HG02852 (cell line): ENCODE measurements around the gene INTS3.
"Not testable (repeated sequence)": the region's sequence is repeated elsewhere in the genome, so short reads cannot be mapped to it uniquely, and the experiment has no call there.

Source experiments
- ATAC-seq: cut with Tn5 transposase; IDR thresholded peaks from one replicate; pipeline ENCODE4 v1.9.1; 2021; ENCODE audit warnings: mild to moderate bottlenecking, moderate library complexity; ENCODE audit not compliant: unreplicated experiment

INTS3 gene

DNA sequence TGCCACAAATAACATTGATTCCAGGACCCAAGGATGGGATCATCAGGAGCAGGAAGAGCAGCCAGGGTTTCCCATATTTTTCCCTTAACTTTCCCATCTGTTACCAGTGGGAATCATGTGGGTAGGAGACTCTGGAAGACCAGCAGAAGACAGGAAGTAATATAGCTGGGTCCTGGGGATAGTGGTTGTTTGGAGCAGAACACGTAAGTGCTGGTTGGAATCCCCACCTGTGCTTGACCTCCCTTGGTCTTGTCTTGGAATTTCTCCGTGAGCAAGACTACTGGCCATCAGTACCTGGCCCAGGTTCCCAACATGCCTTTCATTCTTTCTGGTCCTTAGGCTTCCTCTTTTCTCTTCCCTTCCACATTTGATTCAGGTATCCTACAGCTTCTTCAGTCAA lies 26.4 kb downstream of the INTS3 start:
- ATAC-seq, result no peak

DNA sequence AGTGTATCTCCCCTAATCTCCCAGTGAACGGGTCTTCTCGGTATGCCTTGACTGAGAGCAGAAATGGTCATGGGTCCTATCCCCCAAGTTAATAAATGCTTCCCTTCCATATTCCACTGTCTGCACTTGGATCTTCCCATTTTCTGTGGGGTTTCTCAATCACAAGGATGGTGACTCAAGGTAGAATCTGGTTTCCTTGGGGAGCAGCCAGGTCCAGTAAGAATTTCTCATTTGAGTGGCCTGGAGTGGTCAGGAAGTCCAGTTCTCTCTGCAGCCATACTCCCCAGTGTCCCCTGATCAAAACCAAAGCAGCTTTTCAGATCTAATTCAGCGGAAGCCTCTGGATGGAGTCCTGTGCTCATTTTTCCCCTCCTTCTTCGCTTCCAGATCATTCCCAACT lies 32.6 kb downstream of the INTS3 start:
- no peak for ATAC-seq

DNA sequence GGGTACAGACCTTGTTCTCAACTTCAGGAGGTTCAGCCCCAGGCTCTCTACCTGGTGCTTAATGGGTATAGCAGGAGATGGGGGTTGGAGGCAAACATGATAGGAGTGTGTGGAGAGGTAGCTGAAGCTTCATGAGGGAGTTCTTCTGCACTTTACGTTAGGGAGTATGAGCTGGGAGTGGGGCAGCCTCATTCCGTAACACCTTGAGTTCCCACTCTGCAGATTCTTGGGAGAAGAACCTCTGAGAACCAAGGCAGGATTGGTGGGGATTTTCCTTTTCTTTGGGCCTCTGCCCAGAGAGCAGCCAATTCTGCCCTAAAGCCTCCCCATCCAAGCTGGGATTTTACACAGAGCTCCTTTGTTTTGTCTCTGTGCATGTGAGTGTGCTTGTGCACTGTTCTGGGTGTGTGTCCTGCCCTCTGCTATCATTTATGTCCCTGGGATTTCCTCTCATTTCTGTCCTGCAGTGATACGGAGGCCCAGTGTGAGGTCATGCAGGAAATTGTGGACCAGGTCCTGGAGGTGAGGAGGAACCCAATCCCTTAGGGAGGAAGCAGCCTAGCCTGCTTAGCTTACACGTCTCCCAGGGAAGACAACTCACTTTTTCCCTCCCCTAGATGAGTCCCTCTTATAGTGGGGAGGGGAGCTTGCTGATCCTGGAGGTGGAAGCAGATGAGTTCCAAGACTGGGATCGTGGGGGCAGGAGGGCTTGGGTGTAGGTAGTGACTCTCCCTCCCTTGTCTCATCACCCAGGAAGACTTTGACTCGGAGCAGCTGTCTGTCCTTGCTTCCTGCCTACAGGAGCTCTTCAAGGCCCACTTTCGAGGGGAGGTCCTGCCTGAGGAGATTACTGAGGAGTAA lies 35.7 kb downstream of the INTS3 start:
- ATAC-seq, result no peak

DNA sequence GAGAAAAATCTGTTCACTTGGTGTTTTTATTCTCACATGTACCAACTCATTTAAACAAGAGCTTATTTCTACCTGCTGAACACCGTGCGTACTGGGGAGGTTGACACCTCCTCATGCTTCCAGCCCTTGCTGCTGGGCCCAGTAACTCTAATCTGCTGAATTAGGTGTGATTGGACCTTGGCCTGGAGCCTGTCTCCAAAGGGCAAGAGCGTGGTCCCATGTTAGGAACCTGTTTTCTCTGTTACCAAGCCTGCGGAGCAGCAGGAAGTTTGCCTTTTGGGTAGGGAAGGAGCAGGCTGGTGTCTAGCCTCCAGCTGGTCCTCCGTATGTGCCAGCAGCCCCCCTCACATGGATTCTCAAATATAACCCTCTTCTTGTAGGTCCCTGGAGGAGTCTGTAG lies 36.5 kb downstream of the INTS3 start:
- ATAC-seq, result no peak

DNA sequence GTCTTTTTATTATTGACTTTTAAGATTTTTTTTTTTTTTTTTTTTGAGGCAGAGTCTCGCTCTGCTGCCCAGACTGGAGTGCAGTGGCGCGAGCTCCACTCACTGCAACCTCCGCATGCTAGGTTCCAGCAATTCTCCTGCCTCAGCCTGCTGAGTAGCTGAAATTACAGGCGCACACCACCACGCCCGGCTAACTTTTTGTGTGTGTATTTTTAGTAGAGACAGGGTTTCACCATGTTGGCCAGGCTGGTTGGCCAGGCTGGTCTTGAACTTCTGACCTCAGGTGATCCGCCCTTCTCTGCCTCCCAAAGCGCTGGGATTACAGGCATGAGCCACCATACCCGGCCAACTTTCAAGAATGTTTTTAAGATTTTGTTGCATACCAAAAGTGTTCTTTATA lies 38.8 kb downstream of the INTS3 start:
- ATAC-seq, result not testable (repeated sequence)

DNA sequence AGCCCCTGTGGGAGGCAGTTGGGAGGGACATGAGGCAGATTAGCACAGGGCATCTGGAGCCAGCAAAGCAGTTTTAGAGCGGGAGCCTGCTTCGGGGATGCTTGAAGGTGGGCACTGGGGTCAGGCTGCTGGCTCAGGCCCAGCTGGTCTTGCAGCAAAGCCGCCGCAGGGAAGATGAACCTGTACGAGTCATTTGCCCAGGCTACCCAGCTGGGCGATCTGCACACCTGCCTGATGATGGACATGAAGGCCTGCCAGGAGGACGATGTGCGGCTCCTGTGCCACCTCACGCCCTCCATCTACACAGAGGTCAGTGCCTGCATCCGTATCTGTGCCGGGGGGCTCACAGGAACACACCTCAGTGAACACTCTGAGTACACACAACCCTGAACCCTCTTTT lies 39.7 kb downstream of the INTS3 start:
- ATAC-seq, result no peak

DNA sequence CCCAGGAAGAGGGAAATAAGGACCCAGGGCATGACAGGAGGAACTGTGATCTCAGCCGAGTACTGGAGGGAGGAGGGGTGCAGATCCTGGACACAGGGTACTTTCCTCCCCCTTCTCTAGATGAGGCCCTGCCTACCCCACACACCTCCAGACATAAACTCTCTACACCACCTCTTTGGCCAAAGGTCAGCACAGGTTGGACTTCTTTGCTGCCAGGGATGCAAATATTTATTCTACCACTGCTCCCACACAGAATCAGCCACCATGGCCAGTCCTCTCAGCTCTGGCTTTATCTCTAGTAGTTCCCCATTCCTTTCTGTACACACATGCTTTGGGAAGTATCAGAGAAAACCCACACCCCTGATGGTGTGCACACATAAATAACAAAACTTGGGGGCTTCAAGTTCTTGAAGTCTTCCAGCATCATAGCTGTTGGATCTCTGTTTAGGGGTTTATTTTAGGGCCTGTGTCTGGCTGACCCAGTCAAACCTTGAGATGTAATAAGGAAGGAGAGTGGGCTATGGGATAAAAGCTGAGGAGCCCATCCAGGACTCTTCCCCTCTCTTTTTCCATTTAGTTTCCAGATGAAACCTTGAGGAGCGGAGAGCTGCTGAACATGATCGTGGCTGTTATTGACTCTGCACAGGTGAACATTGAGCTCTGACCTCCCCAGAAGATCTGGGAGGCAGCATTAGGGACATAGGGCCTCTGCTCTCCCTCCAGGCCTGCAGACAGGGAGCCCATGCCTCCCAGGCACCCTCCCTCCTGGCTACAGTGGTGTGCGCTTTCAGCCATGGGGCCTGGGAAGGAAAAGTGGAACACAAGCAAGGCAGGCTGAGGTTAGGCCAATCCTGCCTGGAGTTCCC lies 40.7 kb downstream of the INTS3 start:
- no peak for ATAC-seq

DNA sequence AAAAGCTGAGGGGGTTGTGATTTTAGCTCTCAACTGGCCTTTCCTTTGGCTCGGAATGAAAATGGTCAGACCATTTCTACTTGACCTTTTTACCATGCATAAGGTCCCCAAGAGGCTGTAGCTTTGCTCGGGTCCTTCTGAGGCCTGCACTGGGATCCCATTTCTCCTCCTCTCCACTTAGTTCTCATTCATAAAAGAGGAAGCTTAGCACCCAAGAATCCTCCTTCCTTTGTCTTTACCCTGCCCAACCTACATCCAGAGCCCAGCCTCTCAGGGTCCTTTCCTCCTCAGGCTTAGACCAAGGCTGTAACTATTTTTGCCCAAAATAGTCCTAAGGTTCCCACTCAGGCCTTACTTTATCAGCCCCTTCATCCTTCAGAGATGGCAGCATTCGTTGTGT lies 41.4 kb downstream of the INTS3 start:
- no peak for ATAC-seq

DNA sequence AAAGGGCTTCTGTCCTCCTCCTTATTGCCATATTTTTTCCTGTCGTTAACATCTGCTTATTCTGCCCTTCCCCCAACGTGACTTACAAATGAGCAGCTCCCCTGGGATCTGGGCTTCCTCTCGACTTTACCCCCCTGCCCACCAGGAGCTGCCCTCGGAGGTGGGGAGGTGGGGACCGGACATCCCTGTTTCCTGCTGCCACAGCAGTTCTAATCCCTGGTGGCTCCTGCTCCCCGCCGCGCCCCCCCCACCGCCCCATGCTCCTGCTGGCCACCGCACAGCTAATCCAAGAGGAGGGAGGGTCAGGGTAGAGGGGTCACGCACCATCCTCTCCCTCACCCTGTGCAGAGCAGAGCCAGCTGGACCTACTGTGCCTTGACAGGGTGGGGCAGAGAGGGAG lies 42.9 kb downstream of the INTS3 start:
- no peak for ATAC-seq

DNA sequence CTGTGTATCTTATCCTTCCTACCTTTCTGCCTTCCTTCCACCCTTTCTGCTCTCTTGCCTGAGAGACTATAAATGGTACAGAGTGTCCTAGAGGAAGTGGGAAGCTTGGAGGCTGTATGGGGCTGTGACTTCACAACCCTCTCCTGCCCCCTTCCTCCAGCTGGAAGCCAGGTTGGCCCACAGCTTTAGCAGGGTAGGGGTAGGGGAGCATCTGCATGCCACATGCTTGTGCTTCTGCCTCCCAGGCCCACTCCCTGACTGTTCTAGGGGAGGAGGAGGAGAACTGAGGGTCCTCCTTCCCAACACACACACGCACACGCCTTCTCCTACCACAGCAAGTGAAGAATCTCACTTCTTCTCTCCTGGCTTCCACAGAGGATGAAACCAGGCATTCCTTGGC lies 43.4 kb downstream of the INTS3 start:
- no peak for ATAC-seq

DNA sequence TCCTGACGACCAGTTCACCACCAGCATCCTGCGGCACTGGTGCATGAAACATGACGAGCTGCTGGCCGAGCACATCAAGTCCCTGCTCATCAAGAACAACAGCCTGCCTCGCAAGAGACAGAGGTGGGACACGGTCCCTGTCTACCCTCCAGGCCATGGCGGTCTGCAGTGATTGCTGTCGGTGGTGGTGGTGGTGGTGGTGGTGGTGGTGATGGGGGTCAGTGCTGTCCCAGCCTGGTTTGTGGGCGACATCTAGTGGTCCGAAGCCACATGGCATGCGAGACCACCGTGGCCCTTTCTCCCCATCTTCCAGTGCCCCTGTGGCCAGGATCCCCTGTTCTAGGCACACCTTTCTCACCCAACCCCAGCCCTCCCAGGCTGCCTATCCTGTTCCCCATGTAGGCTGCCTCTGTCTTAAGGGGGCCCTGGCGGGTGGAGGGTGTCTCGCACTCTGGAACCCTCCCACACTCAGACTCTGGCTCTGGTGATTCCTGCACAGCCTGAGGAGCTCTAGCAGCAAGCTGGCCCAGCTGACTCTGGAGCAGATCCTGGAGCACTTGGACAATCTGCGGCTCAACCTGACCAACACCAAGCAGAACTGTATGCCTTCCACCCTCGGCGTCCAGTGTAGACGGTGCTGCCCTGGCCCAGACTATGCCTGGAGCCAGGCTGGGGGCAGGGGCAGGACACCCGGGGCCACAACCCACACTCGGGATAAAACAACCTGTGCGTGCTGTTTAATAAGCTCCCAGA lies 44.2 kb downstream of the INTS3 start:
- no peak for ATAC-seq

DNA sequence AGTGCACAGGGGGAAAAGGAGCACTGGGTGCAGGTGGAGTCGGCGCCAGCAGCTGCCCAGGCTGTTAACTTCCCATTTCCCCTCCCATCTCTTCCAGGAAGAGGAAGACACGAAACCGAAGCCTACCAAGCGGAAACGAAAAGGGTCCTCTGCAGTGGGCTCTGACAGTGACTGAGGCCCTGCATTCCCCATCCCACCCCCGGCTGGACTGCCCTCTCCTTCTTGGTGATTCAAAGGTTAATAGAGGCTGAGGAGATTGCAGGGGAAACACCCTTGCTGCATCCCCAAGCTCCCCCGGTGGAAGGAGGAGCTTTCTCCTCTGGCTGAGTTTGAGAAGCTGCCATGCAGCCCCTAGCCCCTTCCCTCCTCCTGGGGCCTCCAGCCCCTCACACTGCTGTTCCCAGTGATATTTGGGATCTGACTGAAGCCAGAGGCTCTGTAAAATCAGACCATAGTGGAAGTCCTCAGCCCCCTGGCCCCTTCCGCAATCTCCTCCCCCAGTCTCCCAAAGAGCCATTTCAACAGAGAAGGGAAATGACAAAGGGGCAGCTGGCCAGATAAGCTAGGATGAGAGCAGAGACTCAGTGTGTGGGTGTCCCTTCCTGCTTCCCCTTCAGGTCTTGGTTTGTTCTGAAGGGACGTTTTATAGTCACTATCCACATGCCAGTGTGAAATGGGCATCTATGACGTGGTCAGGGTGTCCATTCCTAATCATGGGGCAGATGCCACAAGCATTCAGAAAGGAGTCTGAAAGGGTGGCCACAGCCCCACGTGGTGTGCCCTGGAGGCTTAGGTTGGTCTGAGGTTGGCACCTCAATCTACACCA lies 45.5 kb downstream of the INTS3 start:
- no peak for ATAC-seq

DNA sequence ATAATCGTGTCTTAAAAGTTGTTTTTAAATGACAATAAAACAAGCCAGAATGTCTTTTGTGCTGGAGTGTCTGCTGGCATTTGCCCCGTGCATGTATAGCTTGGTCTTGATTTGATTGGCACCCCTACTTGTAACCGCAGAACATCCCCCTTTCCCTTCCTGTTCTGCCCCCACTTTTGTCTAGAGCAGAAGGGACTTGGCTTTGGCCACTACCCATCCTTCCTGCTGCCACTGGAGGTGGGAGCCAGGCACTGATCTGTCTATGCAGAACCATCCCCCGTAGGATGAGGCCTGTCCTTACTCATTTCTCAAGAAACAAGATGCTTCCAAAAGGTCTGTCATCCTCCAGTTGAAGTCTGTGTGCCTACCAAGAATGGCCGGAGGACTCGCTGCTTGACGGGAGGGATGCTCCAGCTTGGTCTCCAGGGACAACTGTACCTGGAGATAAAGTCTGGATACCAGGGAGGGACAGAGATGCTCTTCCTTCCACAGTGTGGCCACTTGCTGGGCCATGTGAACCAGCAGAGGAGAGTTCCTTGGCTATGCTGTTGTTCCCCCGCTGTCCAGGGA lies 46.3 kb downstream of the INTS3 start:
- no peak for ATAC-seq

DNA sequence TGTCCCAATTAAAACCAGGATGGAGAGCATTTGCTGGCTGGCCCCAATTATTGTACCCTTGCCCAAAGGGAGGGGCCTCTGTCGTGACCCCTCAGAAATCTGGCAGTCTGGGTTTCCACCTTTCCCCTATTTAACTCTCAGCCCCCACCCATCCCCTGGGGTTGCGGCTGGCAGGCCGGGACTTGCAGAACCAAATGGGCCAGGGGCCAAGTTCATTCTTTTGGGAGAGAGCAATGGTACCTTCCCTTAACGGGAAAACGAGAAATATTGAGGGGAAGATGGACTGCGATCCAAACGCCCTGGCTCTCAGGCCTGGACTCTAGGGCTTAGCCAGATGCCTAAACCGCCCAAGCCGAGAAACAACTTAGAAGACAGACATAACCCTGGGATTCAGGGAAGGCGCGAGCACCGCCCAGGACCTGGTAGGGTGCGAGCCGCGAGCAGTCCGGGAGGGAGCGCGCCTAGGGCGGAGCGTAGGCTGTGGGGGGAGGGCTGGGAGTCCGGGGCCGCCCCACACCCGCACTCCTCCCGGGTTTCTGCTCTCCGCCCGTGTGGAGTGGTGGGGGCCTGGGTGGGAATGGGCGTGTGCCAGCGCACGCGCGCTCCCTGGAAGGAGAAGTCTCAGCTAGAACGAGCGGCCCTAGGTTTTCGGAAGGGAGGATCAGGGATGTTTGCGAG lies 47.1 kb downstream of the INTS3 start, which contains the start of gene SLC27A3:
Gene SLC27A3, plus strand, starts transcription at position 628 of the 678 bp plus-strand sequence. CDS start 91 bp downstream, outside the sequence.
- ATAC-seq, result peak; percentile 37

DNA sequence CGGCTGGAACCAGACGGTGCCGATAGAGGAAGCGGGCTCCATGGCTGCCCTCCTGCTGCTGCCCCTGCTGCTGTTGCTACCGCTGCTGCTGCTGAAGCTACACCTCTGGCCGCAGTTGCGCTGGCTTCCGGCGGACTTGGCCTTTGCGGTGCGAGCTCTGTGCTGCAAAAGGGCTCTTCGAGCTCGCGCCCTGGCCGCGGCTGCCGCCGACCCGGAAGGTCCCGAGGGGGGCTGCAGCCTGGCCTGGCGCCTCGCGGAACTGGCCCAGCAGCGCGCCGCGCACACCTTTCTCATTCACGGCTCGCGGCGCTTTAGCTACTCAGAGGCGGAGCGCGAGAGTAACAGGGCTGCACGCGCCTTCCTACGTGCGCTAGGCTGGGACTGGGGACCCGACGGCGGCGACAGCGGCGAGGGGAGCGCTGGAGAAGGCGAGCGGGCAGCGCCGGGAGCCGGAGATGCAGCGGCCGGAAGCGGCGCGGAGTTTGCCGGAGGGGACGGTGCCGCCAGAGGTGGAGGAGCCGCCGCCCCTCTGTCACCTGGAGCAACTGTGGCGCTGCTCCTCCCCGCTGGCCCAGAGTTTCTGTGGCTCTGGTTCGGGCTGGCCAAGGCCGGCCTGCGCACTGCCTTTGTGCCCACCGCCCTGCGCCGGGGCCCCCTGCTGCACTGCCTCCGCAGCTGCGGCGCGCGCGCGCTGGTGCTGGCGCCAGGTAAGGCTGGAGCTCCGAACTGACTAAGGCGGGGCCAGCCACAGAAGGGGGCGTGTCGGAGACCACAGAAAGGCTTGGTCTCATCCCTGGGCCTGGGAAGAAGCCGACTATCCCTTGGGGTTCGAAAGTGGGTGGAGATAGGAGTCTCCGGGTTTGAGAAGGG lies 47.8 kb downstream of the INTS3 start:
- peak; percentile 48 for ATAC-seq

DNA sequence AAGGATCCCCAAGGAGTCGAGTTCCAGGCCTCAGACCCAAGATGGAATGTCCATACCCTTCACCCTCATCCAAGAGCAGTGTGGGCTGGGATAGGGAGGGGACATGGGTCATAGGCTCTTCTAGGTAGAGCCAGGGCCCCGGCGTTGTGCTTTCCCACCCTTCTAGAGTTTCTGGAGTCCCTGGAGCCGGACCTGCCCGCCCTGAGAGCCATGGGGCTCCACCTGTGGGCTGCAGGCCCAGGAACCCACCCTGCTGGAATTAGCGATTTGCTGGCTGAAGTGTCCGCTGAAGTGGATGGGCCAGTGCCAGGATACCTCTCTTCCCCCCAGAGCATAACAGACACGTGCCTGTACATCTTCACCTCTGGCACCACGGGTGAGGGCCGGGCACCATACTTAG lies 48.5 kb downstream of the INTS3 start:
- ATAC-seq, result no peak

DNA sequence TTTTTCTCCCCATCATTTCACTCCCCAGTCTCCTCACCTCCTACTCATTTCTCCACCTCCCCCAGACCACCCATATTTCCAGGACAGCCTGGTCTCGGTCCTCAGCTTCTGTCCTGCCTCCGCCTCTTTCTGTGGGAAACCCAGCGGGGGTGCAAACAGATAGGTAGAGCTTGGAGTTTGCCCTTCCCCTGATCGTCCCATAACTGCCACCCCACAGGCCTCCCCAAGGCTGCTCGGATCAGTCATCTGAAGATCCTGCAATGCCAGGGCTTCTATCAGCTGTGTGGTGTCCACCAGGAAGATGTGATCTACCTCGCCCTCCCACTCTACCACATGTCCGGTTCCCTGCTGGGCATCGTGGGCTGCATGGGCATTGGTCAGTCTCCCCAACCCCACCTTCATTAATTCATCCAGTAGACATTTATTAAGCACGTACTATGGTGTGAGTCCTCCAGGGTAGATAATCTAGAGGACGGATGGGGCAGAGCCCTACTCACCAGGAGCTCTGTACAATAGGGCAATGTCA lies 49.1 kb downstream of the INTS3 start:
- no peak for ATAC-seq

DNA sequence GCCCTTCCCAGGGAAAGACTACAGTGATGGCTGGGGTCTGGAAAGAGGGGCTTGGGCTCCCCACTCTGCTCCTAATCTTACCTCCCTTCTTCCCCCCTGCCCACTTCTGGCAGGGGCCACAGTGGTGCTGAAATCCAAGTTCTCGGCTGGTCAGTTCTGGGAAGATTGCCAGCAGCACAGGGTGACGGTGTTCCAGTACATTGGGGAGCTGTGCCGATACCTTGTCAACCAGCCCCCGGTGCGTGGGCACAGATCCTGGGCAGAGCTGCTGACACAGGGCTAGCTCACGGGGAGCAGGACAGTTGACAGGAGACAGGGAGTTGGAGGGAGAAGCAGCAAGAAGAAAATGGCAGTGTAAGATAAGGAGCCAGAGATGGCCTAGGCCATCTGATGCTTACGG lies 49.8 kb downstream of the INTS3 start:
- ATAC-seq, result no peak
